Measurements from ENCODE around the gene CATSPER3. TPM values are rescaled to one million over a fixed set of nuclear protein-coding genes. Genes with fewer than 3 reads are reported as not detected.

Gene CATSPER3
- total RNA-seq, 1 donor from 2014 or later = 0.22 TPM

GRCh38 chr5:135056316-135057030 is 88.8 kb downstream of the CATSPER3 start:
- Mint-ChIP-seq H3K36me3 (no peaks in the 10 kb centered on the region), H3K4me3 (no peak overlapping the region), H3K9me3 (no peaks in the 10 kb centered on the region), H3K27me3 (peaks cover 92% of the 10 kb centered on the region), H3K4me1 (ENCODE audit: unreplicated experiment) (no peaks in the 10 kb centered on the region), H3K27ac (no peak overlapping the region)
- TF ChIP-seq CTCF (conservative IDR thresholded peaks at IDR 0.05) = no peak
- DNase-seq (ENCODE audit: extremely low spot score, unreplicated experiment) = no peak

GRCh38 chr5:135057233-135057632 is 89.5 kb downstream of the CATSPER3 start:
- Mint-ChIP-seq H3K4me3 (no peak overlapping the region), H3K4me1 (ENCODE audit: unreplicated experiment) (no peaks in the 10 kb centered on the region), H3K27me3 (peaks cover 91% of the 10 kb centered on the region), H3K9me3 (no peaks in the 10 kb centered on the region), H3K36me3 (no peaks in the 10 kb centered on the region), H3K27ac (no peak overlapping the region)
- no peak for DNase-seq (ENCODE audit: extremely low spot score, unreplicated experiment)
- no peak for TF ChIP-seq CTCF (conservative IDR thresholded peaks at IDR 0.05)

GRCh38 chr5:135058331-135058732 is 90.6 kb downstream of the CATSPER3 start:
- no peak for TF ChIP-seq CTCF (conservative IDR thresholded peaks at IDR 0.05)
- no peak overlapping the region for H3K27ac Mint-ChIP-seq
- peaks cover 88% of the 10 kb centered on the region for H3K27me3 Mint-ChIP-seq
- no peak for DNase-seq (ENCODE audit: extremely low spot score, unreplicated experiment)
- H3K4me1 Mint-ChIP-seq (ENCODE audit: unreplicated experiment) = no peaks in the 10 kb centered on the region
- H3K9me3 Mint-ChIP-seq = no peaks in the 10 kb centered on the region
- H3K36me3 Mint-ChIP-seq = no peaks in the 10 kb centered on the region
- H3K4me3 Mint-ChIP-seq = no peak overlapping the region

GRCh38 chr5:135059000-135059923 is 91.6 kb downstream of the CATSPER3 start:
- no peak for TF ChIP-seq CTCF (conservative IDR thresholded peaks at IDR 0.05)
- H3K4me1 Mint-ChIP-seq (ENCODE audit: unreplicated experiment) = no peaks in the 10 kb centered on the region
- no peaks in the 10 kb centered on the region for H3K36me3 Mint-ChIP-seq

GRCh38 chr5:135060021-135060420 is 92.3 kb downstream of the CATSPER3 start:
- H3K27me3 Mint-ChIP-seq = peaks cover 85% of the 10 kb centered on the region
- no peaks in the 10 kb centered on the region for H3K9me3 Mint-ChIP-seq
- no peaks in the 10 kb centered on the region for H3K36me3 Mint-ChIP-seq
- TF ChIP-seq CTCF (conservative IDR thresholded peaks at IDR 0.05) = no peak
- H3K27ac Mint-ChIP-seq = no peak overlapping the region
- no peaks in the 10 kb centered on the region for H3K4me1 Mint-ChIP-seq (ENCODE audit: unreplicated experiment)
- H3K4me3 Mint-ChIP-seq = no peak overlapping the region
- DNase-seq (ENCODE audit: extremely low spot score, unreplicated experiment) = no peak

More at GRCh38 chr5:135059000-135059923, 91.6 kb downstream of the CATSPER3 start:
- DNase-seq (ENCODE audit: extremely low spot score, unreplicated experiment) = no peak
- Mint-ChIP-seq H3K4me3 (no peak overlapping the region), H3K27ac (no peak overlapping the region), H3K9me3 (no peaks in the 10 kb centered on the region), H3K27me3 (peaks cover 85% of the 10 kb centered on the region)
